ENCODE measurements around the gene SLC9C1.

DNA sequence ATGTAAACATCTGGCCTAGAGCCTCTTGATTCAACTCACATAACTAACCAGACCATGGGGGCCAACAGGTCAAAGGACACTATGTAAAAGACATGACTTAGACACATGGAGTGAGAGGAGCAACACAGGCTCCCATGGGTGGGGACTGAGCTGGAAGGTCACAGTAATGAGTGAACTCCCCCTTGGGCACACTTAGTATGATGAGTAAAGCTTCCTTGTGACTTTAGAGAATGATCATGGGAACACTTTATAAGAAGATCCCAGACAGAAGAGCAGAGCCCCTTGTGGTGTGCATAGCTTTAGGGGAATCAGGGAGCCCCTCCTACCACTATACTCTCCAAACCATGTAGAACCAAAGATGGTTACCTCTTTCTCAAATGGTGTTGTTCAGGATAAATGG lies 171.1 kb downstream of the SLC9C1 start:
- no peak for TF ChIP-seq POLR2A (IDR thresholded peaks at IDR 0.05)
- TF ChIP-seq, protein P1, sequence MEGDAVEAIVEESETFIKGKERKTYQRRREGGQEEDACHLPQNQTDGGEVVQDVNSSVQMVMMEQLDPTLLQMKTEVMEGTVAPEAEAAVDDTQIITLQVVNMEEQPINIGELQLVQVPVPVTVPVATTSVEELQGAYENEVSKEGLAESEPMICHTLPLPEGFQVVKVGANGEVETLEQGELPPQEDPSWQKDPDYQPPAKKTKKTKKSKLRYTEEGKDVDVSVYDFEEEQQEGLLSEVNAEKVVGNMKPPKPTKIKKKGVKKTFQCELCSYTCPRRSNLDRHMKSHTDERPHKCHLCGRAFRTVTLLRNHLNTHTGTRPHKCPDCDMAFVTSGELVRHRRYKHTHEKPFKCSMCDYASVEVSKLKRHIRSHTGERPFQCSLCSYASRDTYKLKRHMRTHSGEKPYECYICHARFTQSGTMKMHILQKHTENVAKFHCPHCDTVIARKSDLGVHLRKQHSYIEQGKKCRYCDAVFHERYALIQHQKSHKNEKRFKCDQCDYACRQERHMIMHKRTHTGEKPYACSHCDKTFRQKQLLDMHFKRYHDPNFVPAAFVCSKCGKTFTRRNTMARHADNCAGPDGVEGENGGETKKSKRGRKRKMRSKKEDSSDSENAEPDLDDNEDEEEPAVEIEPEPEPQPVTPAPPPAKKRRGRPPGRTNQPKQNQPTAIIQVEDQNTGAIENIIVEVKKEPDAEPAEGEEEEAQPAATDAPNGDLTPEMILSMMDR (IDR thresholded peaks at IDR 0.05) = no peak
- no peak for TF ChIP-seq EP300 (IDR thresholded peaks at IDR 0.05)
